ENCODE measurements around the gene ZFC3H1. TPM values are rescaled to one million over a fixed set of nuclear protein-coding genes. Genes with fewer than 3 reads are reported as not detected.

ZFC3H1 gene
- total and polyA plus RNA-seq, 9 of the 15 experiments (the other 6 are each of a cell fraction or from before 2014, with no cell fraction given), result 14.8 to 80.5 (median 22.1) TPM

GRCh38 chr12:71663561-71664410, at the start of gene ZFC3H1, which contains the start of gene THAP2 (continued):
- TF ChIP-seq KAT7 (CRISPR knock-in tag; IDR thresholded peaks at IDR 0.05; ENCODE audit: borderline replicate concordance) (no peak; the same call in 1 of the 2 replicates), GTF2A2 (tag; IDR thresholded peaks at IDR 0.05) (no peak), MEF2D (tag; conservative IDR thresholded peaks at IDR 0.05; ENCODE audit: low read depth) (no peak), ARID2 (IDR thresholded peaks at IDR 0.05) (peak; percentile 59), E2F3 (CRISPR knock-in tag; IDR thresholded peaks at IDR 0.05) (no peak)

DNA sequence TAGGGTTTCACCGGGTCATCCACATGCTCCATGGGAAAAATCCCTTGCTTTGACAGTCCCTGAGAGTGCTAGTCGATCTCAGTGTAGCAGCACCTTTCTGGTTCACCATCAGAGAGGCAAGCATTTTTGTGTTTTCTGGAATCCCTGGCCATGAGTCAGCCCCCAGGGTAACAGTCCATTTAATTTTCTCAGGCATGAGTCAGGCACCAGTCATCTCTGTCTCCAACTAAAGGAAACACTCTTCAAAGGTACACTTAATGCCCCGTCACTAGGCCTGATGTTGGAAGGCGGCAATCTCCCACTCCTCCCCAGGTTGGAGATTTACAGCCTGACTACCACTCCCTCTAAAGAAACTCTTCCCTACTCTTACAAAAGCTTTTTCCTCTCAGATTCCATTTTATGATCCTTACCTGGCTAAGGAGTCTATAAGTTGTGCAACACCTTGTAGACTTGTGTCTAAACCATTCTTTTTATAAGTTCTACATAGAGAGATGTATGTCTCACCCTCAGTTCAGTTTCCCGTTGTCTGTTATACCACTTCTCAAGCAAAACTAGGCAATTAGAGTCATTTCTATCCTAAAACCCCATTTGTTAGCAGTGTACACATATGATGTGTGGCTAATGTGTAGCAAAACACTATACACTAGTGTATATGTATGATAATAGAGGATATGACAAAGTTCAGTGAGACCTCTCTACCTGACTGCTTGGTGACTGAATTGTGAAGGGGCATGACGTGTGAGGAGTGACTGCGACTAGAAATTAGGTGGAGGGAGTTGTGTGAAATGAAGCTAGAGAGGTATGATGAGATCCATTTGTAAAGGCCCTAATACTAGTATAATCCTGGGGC, 46.9 kb upstream of the ZFC3H1 start:
- Histone ChIP-seq H4K20me1 (replicated peaks; ENCODE audit: control insufficient read depth, insufficient read depth, low read length) (no peaks in the 10 kb centered on the region), H3K4me3 (no peak overlapping the region), H3K9me1 (ENCODE audit: control insufficient read depth, insufficient read depth, low read length) (no peaks in the 10 kb centered on the region), H3K79me2 (ENCODE audit: control insufficient read depth, insufficient read depth, low read length) (no peaks in the 10 kb centered on the region), H3K4me1 (replicated peaks in 1 of 2; ENCODE audit: control insufficient read depth in 2 of 2, insufficient read depth in 2 of 2, low read length in 2 of 2) (no peaks in the 10 kb centered on the region), H2AFZ (ENCODE audit: low read depth, low read length) (no peak overlapping the region), H3K36me3 (ENCODE audit: control insufficient read depth, insufficient read depth, low read length) (no peaks in the 10 kb centered on the region), H3K27me3 (ENCODE audit: control insufficient read depth in 2 of 2, insufficient read depth in 2 of 2, low read length in 2 of 2) (no peaks in the 10 kb centered on the region), H3K27ac (ENCODE audit: extremely low read depth, low read depth, low read length) (no peak overlapping the region), H3K4me2 (ENCODE audit: insufficient read depth, low read length) (no peak overlapping the region), H3K9me3 (replicated peaks; ENCODE audit: control insufficient read depth, insufficient read depth, low read depth, low read length) (no peaks in the 10 kb centered on the region), H3K9ac (ENCODE audit: insufficient read depth in 1 of 2, low read depth in 2 of 2, low read length in 2 of 2) (no peak overlapping the region)
- TF ChIP-seq, protein P1, sequence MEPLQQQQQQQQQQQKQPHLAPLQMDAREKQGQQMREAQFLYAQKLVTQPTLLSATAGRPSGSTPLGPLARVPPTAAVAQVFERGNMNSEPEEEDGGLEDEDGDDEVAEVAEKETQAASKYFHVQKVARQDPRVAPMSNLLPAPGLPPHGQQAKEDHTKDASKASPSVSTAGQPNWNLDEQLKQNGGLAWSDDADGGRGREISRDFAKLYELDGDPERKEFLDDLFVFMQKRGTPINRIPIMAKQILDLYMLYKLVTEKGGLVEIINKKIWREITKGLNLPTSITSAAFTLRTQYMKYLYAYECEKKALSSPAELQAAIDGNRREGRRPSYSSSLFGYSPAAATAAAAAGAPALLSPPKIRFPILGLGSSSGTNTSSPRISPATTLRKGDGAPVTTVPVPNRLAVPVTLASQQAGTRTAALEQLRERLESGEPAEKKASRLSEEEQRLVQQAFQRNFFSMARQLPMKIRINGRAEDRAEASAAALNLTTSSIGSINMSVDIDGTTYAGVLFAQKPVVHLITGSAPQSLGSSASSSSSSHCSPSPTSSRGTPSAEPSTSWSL (CRISPR knock-in tag; IDR thresholded peaks at IDR 0.05; ENCODE audit: borderline replicate concordance), result no peak
- TF ChIP-seq FOSL1 (tag; conservative IDR thresholded peaks at IDR 0.05) (peak; percentile 97), JUND (IDR thresholded peaks at IDR 0.05; ENCODE audit: borderline replicate concordance, low read depth, low read length) (peak; percentile 26; the same call in 1 of the 2 replicates), JUND (tag; IDR thresholded peaks at IDR 0.05; ENCODE audit: borderline replicate concordance, low read depth, low read length) (no peak), JUN (IDR thresholded peaks at IDR 0.05; ENCODE audit: borderline replicate concordance, low read depth, low read length) (0 out of 2 replicates have a peak, but pooled peaks have one; percentile 30), JUN (CRISPR knock-in tag; IDR thresholded peaks at IDR 0.05; ENCODE audit: borderline replicate concordance) (no peak), ARID1B (IDR thresholded peaks at IDR 0.05) (0 out of 2 replicates have a peak, but pooled peaks have one; percentile 18), ATF3 (IDR thresholded peaks at IDR 0.05) (peak; percentile 62), ATF3 (CRISPR knock-in tag; conservative IDR thresholded peaks at IDR 0.05) (no peak)
- ChIA-PET POLR2A (no interaction called here), CTCF (ENCODE audit: low intra/inter-chr PET ratio) (no interaction called here)
- in situ Hi-C loops (cut with MboI), result no loop called here
- WGBS (ENCODE audit: insufficient coverage, low coverage, missing lambda C conversion rate), result 46% methylated on average over 7 of the region's 7 CpGs
- BruUV-seq (replicated peaks), result no TSS peak
- no peak for FAIRE-seq
- peak in 1 of 4 experiments; percentile 19 for DNase-seq (ENCODE audit: extremely low read depth in 1 of 4, low spot score in 3 of 4)
- intact Hi-C loops (cut with micrococcal nuclease), result no loop called here
- no peak for ATAC-seq

Data from K562 (cell line).